Measurements from ENCODE around the gene GJC2. TPM values are rescaled to one million over a fixed set of nuclear protein-coding genes. Genes with fewer than 3 reads are reported as not detected.

Gene GJC2
- polyA plus RNA-seq, 1 of the 3 experiments (the other 2 are of a cell fraction) = 0.92 TPM

GRCh38 chr1:228180959-228181644 lies 31.4 kb downstream of the GJC2 start (continued):
- no peak for TF ChIP-seq MAX (IDR thresholded peaks at IDR 0.05; ENCODE audit: low read depth)
- TF ChIP-seq RXRA (IDR thresholded peaks at IDR 0.05; ENCODE audit: borderline replicate concordance, low read depth) = no peak
- TF ChIP-seq RCOR1 (IDR thresholded peaks at IDR 0.05; ENCODE audit: low read length) = no peak

- TF ChIP-seq NRF1 (IDR thresholded peaks at IDR 0.05; ENCODE audit: low read depth, low read length) (no peak), MXI1 (IDR thresholded peaks at IDR 0.05; ENCODE audit: low read depth, low read length) (no peak), USF2 (IDR thresholded peaks at IDR 0.05; ENCODE audit: borderline replicate concordance, low read depth, low read length) (no peak), SIN3A (IDR thresholded peaks at IDR 0.05; ENCODE audit: borderline replicate concordance, low read depth, low read length) (no peak), TEAD4 (IDR thresholded peaks at IDR 0.05; ENCODE audit: borderline replicate concordance, insufficient read depth) (no peak), ZBTB33 (IDR thresholded peaks at IDR 0.05; ENCODE audit: borderline replicate concordance, low read depth) (no peak), MAX (IDR thresholded peaks at IDR 0.05; ENCODE audit: low read depth) (no peak), RCOR1 (IDR thresholded peaks at IDR 0.05; ENCODE audit: low read length) (no peak), IRF3 (IDR thresholded peaks at IDR 0.05; ENCODE audit: low read depth, low read length) (no peak), YY1 (IDR thresholded peaks at IDR 0.05; ENCODE audit: low read depth) (no peak), MEF2A (IDR thresholded peaks at IDR 0.05; ENCODE audit: borderline replicate concordance, low read depth) (no peak), POLR2AphosphoS5 (IDR thresholded peaks at IDR 0.05; ENCODE audit: low read depth, low read length) (no peak), TAF1 (IDR thresholded peaks at IDR 0.05; ENCODE audit: borderline replicate concordance, low read depth, low read length) (no peak), RXRA (IDR thresholded peaks at IDR 0.05; ENCODE audit: borderline replicate concordance, low read depth) (no peak), CTCF (IDR thresholded peaks at IDR 0.05) (no peak)
- Histone ChIP-seq H3K4me2 (no peak overlapping the region), H3K9ac (no peak overlapping the region), H3K4me3 (ENCODE audit: low read depth in 2 of 2, low read length in 1 of 2) (no peak overlapping the region), H3K9me2 (no peaks in the 10 kb centered on the region), H3K27ac (ENCODE audit: low read depth in 2 of 2, low read length in 1 of 2) (no peak overlapping the region), H4K20me1 (ENCODE audit: insufficient read depth) (no peaks in the 10 kb centered on the region), H3F3A (replicated peaks; ENCODE audit: insufficient read depth) (peaks cover 11% of the 10 kb centered on the region), H3K79me2 (ENCODE audit: insufficient read depth) (no peaks in the 10 kb centered on the region), H3K4me1 (ENCODE audit: control insufficient read depth in 1 of 2, insufficient read depth in 2 of 2, low read depth in 1 of 2, low read length in 1 of 2) (peaks cover 0 to 12% of the 10 kb centered on the region in 2 experiments; a peak in 1 of 4 replicates), H2AFZ (ENCODE audit: low read depth) (no peak overlapping the region), H3K27me3 (ENCODE audit: insufficient read depth) (no peaks in the 10 kb centered on the region), H3K9me3 (no peaks in the 10 kb centered on the region), H3K36me3 (replicated peaks in 1 of 2; ENCODE audit: control insufficient read depth in 1 of 2, insufficient read depth in 2 of 2, low read length in 1 of 2) (no peaks in the 10 kb centered on the region)
- WGBS (ENCODE audit: low lambda C conversion rate) = 86% methylated on average over 9 of the region's 9 CpGs
- ChIA-PET CTCF (interaction anchor here (0.8 to 9.1 kb wide), 4 partner anchors 11 to 224 kb away, joined by 3 to 54 read pairs (median 4); partner anchors contain the start of gene IBA57), POLR2A (no interaction called here)
- DNase-seq = no peak
Measured at GRCh38 chr1:228181645-228182034, 31.9 kb downstream of the GJC2 start.
